ENCODE measurements around the gene SERPINB6.
"Not testable (repeated sequence)": the region's sequence is repeated elsewhere in the genome, so short reads cannot be mapped to it uniquely, and the experiment has no call there.

Gene SERPINB6

DNA sequence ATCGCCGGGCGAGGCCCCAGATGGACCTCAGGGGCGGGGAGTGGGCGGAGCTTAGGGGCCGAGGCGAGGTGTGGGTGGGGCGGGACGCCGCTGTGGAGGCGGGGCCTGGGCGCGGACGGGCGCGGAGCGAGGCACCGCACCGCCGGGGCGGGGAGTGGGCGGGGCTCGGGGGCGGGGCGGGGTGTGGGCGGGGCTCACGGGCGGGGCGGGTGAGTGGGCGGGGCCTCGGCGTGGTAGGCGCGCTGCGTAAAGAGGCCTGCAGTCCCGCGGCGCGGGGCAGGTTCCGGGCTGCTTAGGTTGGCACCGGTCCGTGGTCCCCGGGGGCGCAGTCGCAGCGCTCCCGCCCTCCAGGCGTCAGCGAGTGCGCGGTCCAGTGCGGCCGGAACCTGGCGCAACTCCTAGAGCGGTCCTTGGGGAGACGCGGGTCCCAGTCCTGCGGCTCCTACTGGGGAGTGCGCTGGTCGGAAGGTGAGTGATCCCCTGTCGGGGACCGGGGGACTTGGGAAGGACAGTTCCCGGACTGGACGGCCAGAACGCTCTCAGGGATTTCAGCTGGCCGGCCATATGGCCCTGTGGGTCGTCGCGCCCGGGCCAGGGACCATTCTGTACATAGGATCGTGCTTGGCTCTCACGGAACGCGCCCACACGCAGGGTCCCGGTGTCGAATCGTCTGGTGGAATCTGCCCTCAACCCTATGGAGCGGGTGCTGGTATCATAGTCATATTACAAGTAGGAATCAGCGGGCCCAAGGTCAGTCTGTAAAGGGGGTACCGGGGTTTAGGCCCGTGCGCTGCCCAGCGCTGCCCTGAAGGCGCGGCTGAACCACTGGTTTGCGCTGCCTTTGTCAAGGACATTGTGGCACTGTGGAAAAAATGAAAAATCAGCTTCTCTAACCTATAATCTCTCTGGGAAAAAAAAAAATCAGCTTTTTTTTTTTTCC lies 28.5 kb upstream of the SERPINB6 start, which contains the start of gene NQO2:
Gene NQO2, plus strand, starts transcription at position 277 of the 940 bp plus-strand sequence. CDS start 6,659 bp downstream, outside the sequence.
- peak; percentile 86 to 93 for DNase-seq (ENCODE audit: low read depth in 2 of 2)

DNA sequence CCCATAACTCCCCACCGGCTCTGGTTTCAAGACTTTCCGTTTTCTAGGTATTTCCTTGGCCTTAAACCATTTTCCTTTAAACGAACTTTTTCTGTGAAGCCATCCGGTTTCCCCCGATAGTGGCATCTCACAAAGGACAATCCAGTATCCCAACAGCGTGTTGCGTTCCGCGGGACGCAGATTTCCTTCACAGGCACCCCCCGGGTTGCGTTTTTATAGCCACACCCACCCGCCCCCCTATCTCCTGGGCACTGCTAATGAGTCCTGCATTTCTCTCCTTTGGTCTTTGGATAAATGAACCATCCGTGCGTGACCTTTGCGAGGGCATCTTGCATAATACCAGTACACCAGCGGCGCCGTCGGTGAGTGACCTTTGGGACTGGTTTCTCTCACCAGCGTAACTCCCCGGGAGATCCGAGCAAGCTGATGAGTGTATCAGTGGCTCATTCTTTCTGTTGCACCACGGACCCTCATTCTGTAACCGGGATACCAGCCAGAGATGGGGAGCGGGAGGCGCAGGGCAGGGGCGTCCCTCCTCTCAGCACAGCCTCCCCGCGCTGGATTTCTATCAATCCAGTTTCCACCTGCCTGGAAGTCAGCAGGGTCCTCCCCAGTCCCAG lies 27.7 kb upstream of the SERPINB6 start:
- no peak for DNase-seq (ENCODE audit: low read depth in 2 of 2)

DNA sequence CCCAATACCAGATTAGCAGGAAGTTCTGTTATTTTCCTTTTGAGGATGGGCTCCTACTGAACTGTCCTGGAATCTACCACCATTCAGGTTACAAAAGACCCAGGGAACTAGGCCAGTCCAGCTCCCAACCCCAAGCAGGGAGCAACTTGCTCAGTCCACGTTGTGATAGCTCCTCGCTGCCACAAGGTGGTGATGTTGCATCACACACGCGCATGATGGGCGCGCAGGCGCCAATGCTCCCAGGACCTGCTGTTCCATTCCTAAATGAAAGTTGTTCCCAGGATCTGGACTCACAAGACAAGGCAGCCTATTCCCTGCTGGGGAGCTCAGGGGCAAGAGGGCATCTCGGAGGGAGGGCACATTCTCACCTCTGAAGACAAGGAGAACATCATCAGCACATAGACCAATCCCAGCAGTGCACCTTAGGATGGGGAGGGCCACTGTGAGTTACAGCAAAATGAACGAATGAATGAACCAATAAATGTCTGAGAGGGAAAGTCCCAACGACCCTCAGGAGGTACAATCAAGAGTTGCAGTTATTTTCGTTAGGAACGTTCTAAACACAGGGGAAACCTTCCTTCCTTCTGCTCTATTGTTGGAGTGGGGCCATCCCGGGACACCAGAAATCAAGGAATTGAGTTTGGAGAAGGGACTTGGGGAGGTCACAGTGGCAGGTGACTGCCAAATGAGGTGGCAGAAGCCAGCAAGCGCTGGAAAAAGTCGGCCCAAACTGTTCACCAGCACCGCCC lies 27.1 kb upstream of the SERPINB6 start:
- not testable (repeated sequence) for DNase-seq (ENCODE audit: low read depth in 2 of 2)

- DNase-seq (ENCODE audit: low read depth in 2 of 2): no peak
Observed at GRCh38 chr6:2993755-2994317, 22.5 kb upstream of the SERPINB6 start.

DNA sequence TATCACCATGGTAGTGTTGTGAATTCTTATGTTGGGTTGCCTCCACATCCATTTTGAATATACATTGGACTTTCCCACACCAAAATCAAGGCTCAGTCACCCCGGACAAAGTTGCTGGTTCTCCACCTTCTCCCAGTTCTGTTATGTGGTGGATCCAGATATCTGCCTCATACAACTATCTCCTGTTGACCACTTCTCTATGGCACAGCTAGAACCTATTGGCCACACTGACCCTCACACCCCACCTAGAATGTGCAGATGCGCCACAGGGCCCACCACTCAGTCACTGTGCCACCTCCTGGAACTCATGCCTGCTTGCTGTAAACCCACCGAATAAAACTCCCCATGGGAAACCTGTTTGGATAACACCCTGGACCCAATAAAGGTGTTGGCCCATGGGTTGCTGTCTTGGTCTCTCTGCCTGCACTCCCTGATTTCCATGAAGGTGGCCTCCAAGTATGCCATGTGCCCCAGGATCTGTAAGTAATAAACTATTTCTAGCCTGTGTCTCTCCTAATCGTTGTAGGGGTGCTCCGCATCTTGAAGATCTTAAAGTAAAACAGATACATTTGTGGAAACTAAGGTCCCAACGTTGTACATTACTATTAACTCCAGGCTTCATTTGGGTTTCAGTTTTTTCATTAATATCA lies 21.1 kb upstream of the SERPINB6 start:
- no peak for DNase-seq (ENCODE audit: low read depth in 2 of 2)

GRCh38 chr6:2990932-2991506 lies 19.7 kb upstream of the SERPINB6 start:
- no peak for DNase-seq (ENCODE audit: low read depth in 2 of 2)

DNA sequence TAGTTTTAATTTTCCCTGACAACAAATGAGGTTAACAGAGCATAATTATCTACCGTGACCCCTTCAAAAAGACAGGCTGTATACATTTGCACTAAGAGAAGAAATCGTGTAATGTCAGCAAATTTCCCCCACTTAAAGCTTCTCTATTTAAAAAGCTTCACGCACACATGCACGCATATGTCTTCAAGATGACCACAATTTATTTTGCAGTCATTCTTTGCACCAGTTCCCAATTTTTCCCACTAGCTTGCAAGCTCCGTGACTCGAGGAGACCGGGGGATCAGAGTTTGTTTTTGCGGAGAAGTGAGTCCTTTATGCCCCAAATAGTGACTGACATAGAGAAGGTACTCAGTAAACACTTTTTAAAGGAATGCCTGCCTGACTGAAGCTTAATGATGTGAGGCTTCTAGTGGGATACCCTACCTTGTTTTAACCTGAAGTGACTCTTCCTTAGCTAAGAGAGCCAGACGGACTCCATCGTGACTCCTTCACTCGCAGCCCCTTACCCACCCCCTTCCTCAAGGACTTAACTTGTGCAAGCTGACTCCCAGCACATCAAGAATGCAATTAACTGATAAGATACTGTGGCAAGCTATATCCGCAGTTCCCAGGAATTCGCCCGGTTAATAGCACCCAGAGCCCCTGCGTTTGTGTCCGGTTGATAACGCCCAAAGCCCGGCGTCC lies 19.0 kb upstream of the SERPINB6 start:
- no peak for DNase-seq (ENCODE audit: low read depth in 2 of 2)

DNA sequence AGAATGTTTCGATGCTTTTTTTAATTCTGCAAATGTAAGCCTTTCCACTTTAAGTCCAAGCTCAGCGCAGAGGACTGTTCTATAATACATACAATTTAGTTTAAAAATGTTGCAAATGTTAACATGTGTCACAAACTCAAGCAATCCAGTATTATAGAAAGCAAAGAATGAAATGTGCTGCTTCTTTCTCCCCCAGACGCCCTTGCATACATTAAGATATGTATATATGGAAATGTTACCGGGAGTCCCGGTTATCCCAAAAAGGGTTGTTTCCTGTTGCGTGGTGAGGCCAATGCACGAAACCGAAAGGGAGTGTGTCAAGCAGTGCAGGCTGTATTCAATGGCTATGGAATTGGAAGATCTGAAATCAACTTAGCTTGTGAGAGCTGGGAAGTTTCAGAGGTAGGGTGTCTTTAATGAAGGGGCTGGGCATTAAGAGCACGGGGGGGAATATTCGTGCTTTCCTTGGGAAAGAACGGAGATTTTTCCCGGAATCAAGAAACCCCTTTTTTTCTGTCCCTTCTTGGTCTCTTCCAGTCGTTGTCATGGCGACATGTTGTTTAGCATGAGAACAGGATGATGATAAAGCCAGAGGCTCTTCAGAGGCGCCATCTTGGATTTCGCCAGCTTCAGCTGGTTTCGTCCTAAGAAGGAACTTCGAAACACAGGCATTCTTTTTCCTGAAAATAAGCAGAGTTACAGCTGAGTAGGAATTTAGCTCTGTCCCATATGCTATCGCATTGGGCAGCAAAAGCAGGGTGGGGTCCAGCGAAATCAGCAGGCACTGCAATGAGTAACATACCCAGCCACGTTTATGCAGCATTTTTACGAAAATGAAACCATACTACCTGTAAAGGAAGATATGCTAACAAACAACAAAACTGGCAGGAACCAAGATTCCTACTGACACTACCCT lies 18.2 kb upstream of the SERPINB6 start:
- DNase-seq (ENCODE audit: low read depth in 2 of 2): peak; percentile 43 to 64

GRCh38 chr6:2988426-2989331 lies 17.3 kb upstream of the SERPINB6 start:
- DNase-seq (ENCODE audit: low read depth in 2 of 2): peak; percentile 51 to 67

GRCh38 chr6:2988094-2988425 lies 16.7 kb upstream of the SERPINB6 start:
- no peak for DNase-seq (ENCODE audit: low read depth in 2 of 2)

- no peak for DNase-seq (ENCODE audit: low read depth in 2 of 2)
Observed at GRCh38 chr6:2986722-2987221, 15.4 kb upstream of the SERPINB6 start.

DNA sequence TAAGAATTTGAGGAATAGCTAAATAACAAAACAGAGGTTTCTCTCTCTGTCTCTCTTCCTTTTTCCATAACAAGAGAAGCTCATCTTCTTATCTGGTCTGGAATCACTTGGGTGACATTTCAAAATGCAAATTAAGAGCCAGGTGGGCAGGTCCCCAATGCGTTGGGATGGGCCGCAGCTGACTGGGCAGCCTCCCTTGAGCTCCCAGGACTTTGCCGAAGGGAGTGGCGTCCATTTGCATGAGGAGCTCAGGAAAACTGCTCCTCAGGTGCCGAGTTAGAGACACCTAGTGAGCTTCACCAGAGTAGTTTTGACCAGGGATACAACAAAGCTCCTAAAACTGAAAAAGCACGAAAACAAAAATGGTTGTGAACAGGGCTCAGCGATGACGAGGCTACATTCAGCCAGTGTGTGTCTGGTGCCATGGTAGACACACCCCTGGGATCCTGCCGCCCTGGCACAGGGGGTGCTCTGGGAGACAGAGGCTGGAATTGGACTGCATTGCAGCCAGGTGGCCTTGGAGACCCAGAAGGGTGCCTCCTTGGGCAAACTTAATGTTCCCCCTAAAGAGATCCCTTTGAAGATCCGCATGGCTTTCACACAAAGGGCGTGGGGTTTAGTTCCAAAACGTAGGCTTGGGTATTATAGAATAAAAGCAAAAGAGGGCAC lies 13.5 kb upstream of the SERPINB6 start:
- no peak for DNase-seq (ENCODE audit: low read depth in 2 of 2)

DNA sequence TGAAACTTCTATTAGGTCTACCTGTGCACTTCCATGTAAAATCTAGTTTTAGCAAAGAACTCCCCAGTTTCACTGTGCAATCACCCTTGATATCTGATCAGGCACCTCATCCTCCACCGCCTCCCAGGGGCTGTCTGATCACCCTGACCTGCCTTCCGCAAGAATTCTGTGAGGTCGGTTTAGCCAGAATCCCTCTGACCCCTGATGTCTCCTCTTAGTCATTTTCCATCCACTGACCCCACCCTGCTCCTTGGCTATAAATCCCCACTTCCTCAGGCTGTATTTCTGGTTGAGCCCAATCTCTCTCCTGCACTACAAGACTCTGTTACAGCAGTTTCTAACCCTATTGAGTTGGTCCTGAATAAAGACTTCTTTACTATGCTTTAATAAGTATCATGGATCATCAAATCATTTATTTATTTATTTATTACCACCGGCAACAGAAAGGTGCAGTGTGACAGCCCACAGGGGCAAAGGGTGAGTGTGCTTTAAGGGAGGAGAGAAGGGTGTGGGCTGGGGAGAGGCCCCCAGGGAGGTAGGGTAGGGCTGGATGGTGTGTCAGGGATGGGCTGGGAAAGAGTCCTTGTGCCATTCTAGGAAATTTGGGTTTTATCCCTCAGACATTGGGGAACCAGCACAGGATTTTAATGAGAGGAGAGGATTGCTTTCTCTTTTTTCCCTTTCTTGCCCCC lies 11.2 kb upstream of the SERPINB6 start:
- DNase-seq (ENCODE audit: low read depth in 2 of 2): no peak

DNA sequence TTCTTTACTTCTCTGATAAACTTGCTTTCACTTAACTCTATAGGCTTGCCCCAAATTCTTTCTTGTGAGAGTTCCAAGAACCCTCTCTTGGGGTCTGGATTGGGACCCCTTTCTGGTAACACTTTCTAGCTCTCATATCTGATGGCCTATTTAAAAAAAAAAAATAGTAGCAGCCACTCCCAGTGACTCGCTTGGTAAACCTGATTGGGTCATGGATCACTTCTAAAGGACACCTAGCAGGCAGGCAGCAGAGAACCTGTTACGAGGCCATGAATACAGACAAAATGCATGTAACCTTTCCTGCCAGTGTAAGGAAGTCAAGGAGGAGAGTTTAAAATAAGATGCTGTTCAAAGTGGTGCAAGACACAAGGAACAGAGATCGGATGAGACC lies 9.1 kb upstream of the SERPINB6 start:
- no peak for DNase-seq (ENCODE audit: low read depth in 2 of 2)

DNA sequence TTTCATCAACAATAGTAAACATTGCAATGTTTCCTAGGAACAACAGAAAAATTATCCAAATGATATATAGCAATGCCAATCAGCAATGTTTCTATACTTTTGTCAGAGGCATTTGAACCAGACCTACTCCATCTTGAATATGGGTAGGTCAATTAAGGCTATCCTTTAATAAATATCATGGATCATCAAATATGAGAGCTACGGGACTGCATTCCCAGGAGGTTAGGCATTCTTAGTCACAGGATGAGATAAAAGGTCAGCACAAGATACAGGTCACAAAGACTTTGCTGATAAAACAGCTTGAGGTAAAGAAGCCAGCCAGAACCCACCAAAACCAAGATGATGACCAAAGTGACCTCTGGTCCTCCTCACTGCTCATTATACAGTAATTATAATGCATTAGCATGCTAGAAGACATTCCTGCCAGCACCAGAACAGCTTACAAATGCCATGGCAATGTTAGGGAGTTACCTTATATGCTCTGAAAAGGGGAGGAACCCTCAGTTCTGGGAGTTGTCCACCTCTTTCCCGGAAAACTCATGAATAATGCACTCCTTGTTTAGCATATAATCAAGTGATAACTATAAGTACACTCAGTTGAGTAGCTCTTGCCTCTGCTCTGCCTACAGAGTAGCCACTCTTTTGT lies 8.6 kb upstream of the SERPINB6 start:
- DNase-seq (ENCODE audit: low read depth in 2 of 2): no peak

DNA sequence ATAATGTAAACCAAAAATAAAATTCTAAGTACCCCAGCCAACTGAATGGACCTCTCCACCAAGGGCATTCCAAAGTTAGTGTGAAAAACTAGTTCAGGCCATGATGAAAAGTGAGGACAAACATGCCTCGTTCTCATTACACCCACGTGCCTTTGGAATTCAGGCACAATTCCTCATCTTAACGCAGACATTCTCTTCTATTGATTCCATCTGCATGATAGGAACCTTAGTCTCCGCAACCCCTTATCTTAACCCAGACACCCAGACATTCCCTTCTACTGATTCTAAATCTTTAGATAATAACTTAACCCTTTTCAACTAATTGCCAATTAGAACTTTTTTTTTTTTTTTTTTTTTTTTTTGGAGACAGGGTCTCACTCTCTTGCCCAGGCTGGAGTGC lies 7.6 kb upstream of the SERPINB6 start:
- no peak for DNase-seq (ENCODE audit: low read depth in 2 of 2)
